ENCODE data around the gene SCFD2. TPM values are rescaled to one million over a fixed set of nuclear protein-coding genes. Genes with fewer than 3 reads are reported as not detected.

SCFD2 gene
- total and polyA plus RNA-seq, 2 of the 8 experiments (the other 6 are each of a cell fraction or from before 2014, with no cell fraction given), result 6.2 to 10.2 TPM

GRCh38 chr4:53380221-53380620 is 14.4 kb upstream of the SCFD2 start:
- Histone ChIP-seq H2BK120ac (replicated peaks; ENCODE audit: low read depth, low read length) (no peak overlapping the region), H3K9me3 (ENCODE audit: insufficient read depth in 2 of 2, low read depth in 1 of 2, low read length in 1 of 2) (no peaks in the 10 kb centered on the region), H3K27me3 (replicated peaks in 1 of 4; ENCODE audit: control insufficient read depth in 3 of 4, extremely low read depth in 1 of 4, insufficient read depth in 3 of 4, low read length in 3 of 4) (no peaks in the 10 kb centered on the region), H2BK20ac (ENCODE audit: low read length) (no peak overlapping the region), H3K36me3 (ENCODE audit: control insufficient read depth in 2 of 4, insufficient read depth in 4 of 4, low read length in 3 of 4) (peaks cover 0 to 41% (median 15%) of the 10 kb centered on the region in 4 experiments; a peak in 5 of 8 replicates), H4K5ac (ENCODE audit: insufficient read length, low read depth, low read length) (no peak overlapping the region), H3K23ac (ENCODE audit: insufficient read length) (no peak overlapping the region), H3K79me1 (ENCODE audit: low read depth, low read length) (0 out of 2 replicates have a peak, but pooled peaks cover 2% of the 10 kb centered on the region), H3K79me2 (ENCODE audit: control insufficient read depth in 1 of 2, insufficient read depth in 2 of 2, low read length in 2 of 2) (peaks cover 18 to 54% of the 10 kb centered on the region in 2 experiments), H3K4me2 (ENCODE audit: insufficient read depth in 1 of 2, low read depth in 2 of 2, low read length in 2 of 2) (no peak overlapping the region), H3K56ac (replicated peaks; ENCODE audit: insufficient read length, low read depth, low read length) (no peak overlapping the region), H3K27ac (ENCODE audit: low read depth, low read length) (no peak overlapping the region), H4K20me1 (replicated peaks in 1 of 2; ENCODE audit: control insufficient read depth in 1 of 2, insufficient read depth in 2 of 2, low read length in 2 of 2) (peaks cover 0 to 6% of the 10 kb centered on the region in 2 experiments), H3K23me2 (ENCODE audit: low read depth, low read length) (peaks cover 2% of the 10 kb centered on the region; the same call in 1 of the 2 replicates), H4K8ac (ENCODE audit: extremely low read depth, insufficient read depth, low read length) (no peak overlapping the region), H2BK12ac (ENCODE audit: low read depth, low read length) (no peak overlapping the region), H4K91ac (replicated peaks; ENCODE audit: insufficient read length, low read length) (no peak overlapping the region), H3K4ac (replicated peaks; ENCODE audit: insufficient read length, low read depth, low read length) (no peak overlapping the region), H3K14ac (ENCODE audit: insufficient read length) (no peak overlapping the region), H2AFZ (ENCODE audit: low read length) (no peak overlapping the region), H3K18ac (ENCODE audit: extremely low read depth, low read length) (no peak overlapping the region), H3K9ac (replicated peaks in 1 of 4; ENCODE audit: extremely low read depth in 1 of 4, low read depth in 3 of 4, low read length in 3 of 4) (no peak overlapping the region), H3K4me1 (replicated peaks in 1 of 4; ENCODE audit: control insufficient read depth in 3 of 4, insufficient read depth in 4 of 4, low read length in 3 of 4) (no peaks in the 10 kb centered on the region; a peak in 2 of 7 replicates), H2BK5ac (ENCODE audit: low read depth, low read length) (no peak overlapping the region), H2BK15ac (ENCODE audit: low read length) (no peak overlapping the region), H2AK5ac (ENCODE audit: low read depth, low read length) (no peak overlapping the region), H3K4me3 (ENCODE audit: extremely low read depth in 1 of 4, insufficient read depth in 2 of 4, low read depth in 3 of 4, low read length in 4 of 4) (no peak overlapping the region)
- ChIA-PET POLR2A (ENCODE audit: partially characterized antibody) (interaction anchor here (1.0 kb wide), 1 partner anchor 186 kb away, joined by 3 read pairs; no protein-coding TSS in a partner anchor), CTCF (ENCODE audit: partially characterized antibody) (interaction anchor here (1.1 to 1.4 kb wide), 2 partner anchors 10 to 67 kb away, joined by 3 to 5 read pairs; no protein-coding TSS in a partner anchor)
- 92% methylated on average over 4 of the region's 4 CpGs; no CpG with 5 or more reads in 1 of the 2 experiments for WGBS, 2 experiments (ENCODE audit: extremely low coverage in 1 of 2, insufficient coverage in 1 of 2, insufficient read length in 1 of 2, insufficient replicate concordance in 2 of 2, low coverage in 1 of 2, low lambda C conversion rate in 2 of 2, missing lambda C conversion rate in 1 of 2)
- DNase-seq (ENCODE audit: low read depth in 1 of 2, low spot score in 2 of 2) (no peak), FAIRE-seq (no peak)
- TF ChIP-seq KDM4A (IDR thresholded peaks at IDR 0.05; ENCODE audit: low read depth, low read length, severe bottlenecking), result no peak
- TF ChIP-seq POLR2A (IDR thresholded peaks at IDR 0.05; ENCODE audit: control extremely low read depth in 1 of 2, low read depth in 2 of 2, low read length in 2 of 2), result no peak
- TF ChIP-seq TAF7 (optimal IDR thresholded peaks at IDR 0.05; ENCODE audit: borderline replicate concordance, low read depth, low read length), result no peak
- TF ChIP-seq CHD2 (IDR thresholded peaks at IDR 0.05; ENCODE audit: low read length), result no peak

Measured in H1 (cell line).